Measurements from ENCODE around the gene PLCH1.

- TF ChIP-seq CTCF (IDR thresholded peaks at IDR 0.05): no peak
- TF ChIP-seq POLR2A (IDR thresholded peaks at IDR 0.05): no peak
Measured at GRCh38 chr3:155619118-155619915, 125.6 kb downstream of the PLCH1 start.

Measured in right lobe of liver (tissue), 4 donors.